Measurements from ENCODE around the gene MROH7.

- TF ChIP-seq FOXJ3 (CRISPR knock-in tag; IDR thresholded peaks at IDR 0.05; ENCODE audit: borderline replicate concordance): no peak
- TF ChIP-seq, protein P1, sequence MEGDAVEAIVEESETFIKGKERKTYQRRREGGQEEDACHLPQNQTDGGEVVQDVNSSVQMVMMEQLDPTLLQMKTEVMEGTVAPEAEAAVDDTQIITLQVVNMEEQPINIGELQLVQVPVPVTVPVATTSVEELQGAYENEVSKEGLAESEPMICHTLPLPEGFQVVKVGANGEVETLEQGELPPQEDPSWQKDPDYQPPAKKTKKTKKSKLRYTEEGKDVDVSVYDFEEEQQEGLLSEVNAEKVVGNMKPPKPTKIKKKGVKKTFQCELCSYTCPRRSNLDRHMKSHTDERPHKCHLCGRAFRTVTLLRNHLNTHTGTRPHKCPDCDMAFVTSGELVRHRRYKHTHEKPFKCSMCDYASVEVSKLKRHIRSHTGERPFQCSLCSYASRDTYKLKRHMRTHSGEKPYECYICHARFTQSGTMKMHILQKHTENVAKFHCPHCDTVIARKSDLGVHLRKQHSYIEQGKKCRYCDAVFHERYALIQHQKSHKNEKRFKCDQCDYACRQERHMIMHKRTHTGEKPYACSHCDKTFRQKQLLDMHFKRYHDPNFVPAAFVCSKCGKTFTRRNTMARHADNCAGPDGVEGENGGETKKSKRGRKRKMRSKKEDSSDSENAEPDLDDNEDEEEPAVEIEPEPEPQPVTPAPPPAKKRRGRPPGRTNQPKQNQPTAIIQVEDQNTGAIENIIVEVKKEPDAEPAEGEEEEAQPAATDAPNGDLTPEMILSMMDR (IDR thresholded peaks at IDR 0.05): no peak
- TF ChIP-seq ATF3 (CRISPR knock-in tag; conservative IDR thresholded peaks at IDR 0.05): no peak
- no peak for TF ChIP-seq NR1H2 (CRISPR knock-in tag; IDR thresholded peaks at IDR 0.05)
- TF ChIP-seq TEAD4 (CRISPR knock-in tag; IDR thresholded peaks at IDR 0.05): no peak
- TF ChIP-seq ELF4 (CRISPR knock-in tag; IDR thresholded peaks at IDR 0.05; ENCODE audit: low read depth): no peak
- TF ChIP-seq, protein P2, sequence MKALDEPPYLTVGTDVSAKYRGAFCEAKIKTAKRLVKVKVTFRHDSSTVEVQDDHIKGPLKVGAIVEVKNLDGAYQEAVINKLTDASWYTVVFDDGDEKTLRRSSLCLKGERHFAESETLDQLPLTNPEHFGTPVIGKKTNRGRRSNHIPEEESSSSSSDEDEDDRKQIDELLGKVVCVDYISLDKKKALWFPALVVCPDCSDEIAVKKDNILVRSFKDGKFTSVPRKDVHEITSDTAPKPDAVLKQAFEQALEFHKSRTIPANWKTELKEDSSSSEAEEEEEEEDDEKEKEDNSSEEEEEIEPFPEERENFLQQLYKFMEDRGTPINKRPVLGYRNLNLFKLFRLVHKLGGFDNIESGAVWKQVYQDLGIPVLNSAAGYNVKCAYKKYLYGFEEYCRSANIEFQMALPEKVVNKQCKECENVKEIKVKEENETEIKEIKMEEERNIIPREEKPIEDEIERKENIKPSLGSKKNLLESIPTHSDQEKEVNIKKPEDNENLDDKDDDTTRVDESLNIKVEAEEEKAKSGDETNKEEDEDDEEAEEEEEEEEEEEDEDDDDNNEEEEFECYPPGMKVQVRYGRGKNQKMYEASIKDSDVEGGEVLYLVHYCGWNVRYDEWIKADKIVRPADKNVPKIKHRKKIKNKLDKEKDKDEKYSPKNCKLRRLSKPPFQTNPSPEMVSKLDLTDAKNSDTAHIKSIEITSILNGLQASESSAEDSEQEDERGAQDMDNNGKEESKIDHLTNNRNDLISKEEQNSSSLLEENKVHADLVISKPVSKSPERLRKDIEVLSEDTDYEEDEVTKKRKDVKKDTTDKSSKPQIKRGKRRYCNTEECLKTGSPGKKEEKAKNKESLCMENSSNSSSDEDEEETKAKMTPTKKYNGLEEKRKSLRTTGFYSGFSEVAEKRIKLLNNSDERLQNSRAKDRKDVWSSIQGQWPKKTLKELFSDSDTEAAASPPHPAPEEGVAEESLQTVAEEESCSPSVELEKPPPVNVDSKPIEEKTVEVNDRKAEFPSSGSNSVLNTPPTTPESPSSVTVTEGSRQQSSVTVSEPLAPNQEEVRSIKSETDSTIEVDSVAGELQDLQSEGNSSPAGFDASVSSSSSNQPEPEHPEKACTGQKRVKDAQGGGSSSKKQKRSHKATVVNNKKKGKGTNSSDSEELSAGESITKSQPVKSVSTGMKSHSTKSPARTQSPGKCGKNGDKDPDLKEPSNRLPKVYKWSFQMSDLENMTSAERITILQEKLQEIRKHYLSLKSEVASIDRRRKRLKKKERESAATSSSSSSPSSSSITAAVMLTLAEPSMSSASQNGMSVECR (CRISPR knock-in tag; IDR thresholded peaks at IDR 0.05; ENCODE audit: borderline replicate concordance): no peak
- TF ChIP-seq, protein P3, sequence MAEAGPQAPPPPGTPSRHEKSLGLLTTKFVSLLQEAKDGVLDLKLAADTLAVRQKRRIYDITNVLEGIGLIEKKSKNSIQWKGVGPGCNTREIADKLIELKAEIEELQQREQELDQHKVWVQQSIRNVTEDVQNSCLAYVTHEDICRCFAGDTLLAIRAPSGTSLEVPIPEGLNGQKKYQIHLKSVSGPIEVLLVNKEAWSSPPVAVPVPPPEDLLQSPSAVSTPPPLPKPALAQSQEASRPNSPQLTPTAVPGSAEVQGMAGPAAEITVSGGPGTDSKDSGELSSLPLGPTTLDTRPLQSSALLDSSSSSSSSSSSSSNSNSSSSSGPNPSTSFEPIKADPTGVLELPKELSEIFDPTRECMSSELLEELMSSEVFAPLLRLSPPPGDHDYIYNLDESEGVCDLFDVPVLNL (CRISPR knock-in tag; IDR thresholded peaks at IDR 0.05; ENCODE audit: borderline replicate concordance, low read depth): no peak
- no peak for TF ChIP-seq MXD4 (CRISPR knock-in tag; IDR thresholded peaks at IDR 0.05; ENCODE audit: borderline replicate concordance)
- no peak for TF ChIP-seq FOXP1 (CRISPR knock-in tag; IDR thresholded peaks at IDR 0.05; ENCODE audit: borderline replicate concordance)
- no peak for TF ChIP-seq NFE2L1 (CRISPR knock-in tag; IDR thresholded peaks at IDR 0.05)
These were observed 22.1 kb downstream of the MROH7 start for GRCh38 chr1:54663725-54664124.

All from WTC11 (cell line).